ENCODE measurements around the gene DFFB.

GRCh38 chr1:3811595-3811911 is 45.7 kb upstream of the DFFB start:
- no peak for TF ChIP-seq CTCF (IDR thresholded peaks at IDR 0.05 in 4 of 5, conservative IDR thresholded peaks at IDR 0.05 in 1 of 5)
- TF ChIP-seq POLR2A (IDR thresholded peaks at IDR 0.05) = no peak
